ENCODE measurements around the gene CTNNBL1. TPM values are rescaled to one million over a fixed set of nuclear protein-coding genes. Genes with fewer than 3 reads are reported as not detected.
A peak's percentile ranks its signal among the peaks of the same experiment; 100 is the strongest.

The CTNNBL1 gene
- total RNA-seq, 2 experiments from 2014 or later, result 31.1 to 33.4 TPM

- H3K36me3 ChIP-seq (ENCODE audit: insufficient read depth, low read length), result no peaks in the 10 kb centered on the region
- peaks cover 16% of the 10 kb centered on the region for H3K4me1 Mint-ChIP-seq (ENCODE audit: low read depth)
- no peak overlapping the region for H3K27ac ChIP-seq (ENCODE audit: low read depth in 1 of 2, low read length in 2 of 2)
- DNase-seq (no peak), ATAC-seq (ENCODE audit: poor library complexity) (no peak)
- peaks cover 53 to 59% of the 10 kb centered on the region in 2 experiments for H3K27me3 ChIP-seq (ENCODE audit: control insufficient read depth in 1 of 2, insufficient read depth in 2 of 2, low read length in 2 of 2)
- peaks cover 4% of the 10 kb centered on the region for H3K4me1 ChIP-seq (ENCODE audit: insufficient read depth, low read length)
- intact Hi-C loops (cut with DNase I, micrococcal nuclease), result no loop called here
- ChIA-PET POLR2A (no interaction called here), CTCF (no interaction called here)
- peaks cover 74% of the 10 kb centered on the region for H3K27me3 Mint-ChIP-seq
- TF ChIP-seq CTCF (IDR thresholded peaks at IDR 0.05), result no peak
- no peaks in the 10 kb centered on the region for H3K36me3 Mint-ChIP-seq (ENCODE audit: low read depth)
- no peaks in the 10 kb centered on the region for H3K9me3 Mint-ChIP-seq
- H3K9me3 ChIP-seq (ENCODE audit: control insufficient read depth in 1 of 2, insufficient read depth in 1 of 2, low read length in 2 of 2), result peaks cover 0 to 9% of the 10 kb centered on the region in 2 experiments
- H3K4me3 ChIP-seq (ENCODE audit: low read length), result no peak overlapping the region
- peak overlapping the region; percentile 59 for H3K4me3 Mint-ChIP-seq
- no peak overlapping the region for H3K27ac Mint-ChIP-seq
Measured at GRCh38 chr20:37904008-37904642, 210.3 kb downstream of the CTNNBL1 start.

- no peaks in the 10 kb centered on the region for H3K36me3 ChIP-seq (ENCODE audit: insufficient read depth, low read length)
- Mint-ChIP-seq H3K9me3 (no peaks in the 10 kb centered on the region), H3K4me3 (no peak overlapping the region), H3K27me3 (peaks cover 71% of the 10 kb centered on the region), H3K27ac (no peak overlapping the region), H3K4me1 (ENCODE audit: low read depth) (peaks cover 16% of the 10 kb centered on the region), H3K36me3 (ENCODE audit: low read depth) (no peaks in the 10 kb centered on the region)
- H3K9me3 ChIP-seq (ENCODE audit: control insufficient read depth in 1 of 2, insufficient read depth in 1 of 2, low read length in 2 of 2), result peaks cover 0 to 9% of the 10 kb centered on the region in 2 experiments
- H3K4me3 ChIP-seq (ENCODE audit: low read length), result no peak overlapping the region
- no peak overlapping the region for H3K27ac ChIP-seq (ENCODE audit: low read depth in 1 of 2, low read length in 2 of 2)
- intact Hi-C loops (cut with DNase I, micrococcal nuclease), result no loop called here
- ChIA-PET POLR2A (no interaction called here), CTCF (no interaction called here)
- TF ChIP-seq CTCF (IDR thresholded peaks at IDR 0.05), result no peak
- no peak for DNase-seq
- peaks cover 53 to 54% of the 10 kb centered on the region in 2 experiments for H3K27me3 ChIP-seq (ENCODE audit: control insufficient read depth in 1 of 2, insufficient read depth in 2 of 2, low read length in 2 of 2)
- H3K4me1 ChIP-seq (ENCODE audit: insufficient read depth, low read length), result peaks cover 4% of the 10 kb centered on the region
- no peak for ATAC-seq (ENCODE audit: poor library complexity)
Measured at GRCh38 chr20:37904845-37905373, 211.1 kb downstream of the CTNNBL1 start.

- Mint-ChIP-seq H3K4me3 (no peak overlapping the region), H3K27ac (no peak overlapping the region), H3K36me3 (ENCODE audit: low read depth) (no peaks in the 10 kb centered on the region), H3K9me3 (no peaks in the 10 kb centered on the region), H3K27me3 (peaks cover 71% of the 10 kb centered on the region), H3K4me1 (ENCODE audit: low read depth) (peaks cover 15% of the 10 kb centered on the region)
- Histone ChIP-seq H3K27ac (ENCODE audit: low read depth in 1 of 2, low read length in 2 of 2) (no peak overlapping the region), H3K36me3 (ENCODE audit: insufficient read depth, low read length) (no peaks in the 10 kb centered on the region), H3K27me3 (ENCODE audit: control insufficient read depth in 1 of 2, insufficient read depth in 2 of 2, low read length in 2 of 2) (peaks cover 48 to 51% of the 10 kb centered on the region in 2 experiments), H3K4me1 (ENCODE audit: insufficient read depth, low read length) (peaks cover 4% of the 10 kb centered on the region), H3K4me3 (ENCODE audit: low read length) (no peak overlapping the region), H3K9me3 (ENCODE audit: control insufficient read depth in 1 of 2, insufficient read depth in 1 of 2, low read length in 2 of 2) (peaks cover 0 to 9% of the 10 kb centered on the region in 2 experiments)
- DNase-seq, result no peak
- intact Hi-C loops (cut with DNase I, micrococcal nuclease), result no loop called here
- no peak for ATAC-seq (ENCODE audit: poor library complexity)
- ChIA-PET POLR2A (no interaction called here), CTCF (no interaction called here)
- no peak for TF ChIP-seq CTCF (IDR thresholded peaks at IDR 0.05)
Measured at GRCh38 chr20:37905671-37906613, 212.1 kb downstream of the CTNNBL1 start.

All from CD4-positive, alpha-beta T cell (primary cell).